Prostate gland (tissue), 2 donors: ENCODE results near the gene POLA1.

ENCODE experiments used
- CTCF ChIP-seq, 4 experiments: fragments of 200-600 bp in 2 of 4; fragments of 450-650 bp in 2 of 4; sonication (generic) in 2 of 4; IDR thresholded peaks; 1 replicate in 3 of 4; 2 replicates in 1 of 4; pipeline ENCODE4 v1.5.1; 2016 to 2019; ENCODE audit warnings: antibody characterized with exemption in 4 of 4, mild to moderate bottlenecking in 2 of 4, moderate library complexity in 2 of 4
- POLR2A ChIP-seq: fragments of 450-650 bp; IDR thresholded peaks from one replicate; pipeline ENCODE4 v1.6.1; 2016; ENCODE audit warnings: antibody characterized with exemption, mild to moderate bottlenecking

GRCh38 chrX:24673424-24673823, 20.3 kb upstream of the POLA1 start:
- TF ChIP-seq CTCF (IDR thresholded peaks at IDR 0.05), result no peak
- no peak for TF ChIP-seq POLR2A
